ENCODE results near the gene DEAF1. TPM values are rescaled to one million over a fixed set of nuclear protein-coding genes. Genes with fewer than 3 reads are reported as not detected.

The DEAF1 gene
- total and polyA plus RNA-seq, 2 experiments from 2014 or later, result 35.0 to 38.5 TPM

DNA sequence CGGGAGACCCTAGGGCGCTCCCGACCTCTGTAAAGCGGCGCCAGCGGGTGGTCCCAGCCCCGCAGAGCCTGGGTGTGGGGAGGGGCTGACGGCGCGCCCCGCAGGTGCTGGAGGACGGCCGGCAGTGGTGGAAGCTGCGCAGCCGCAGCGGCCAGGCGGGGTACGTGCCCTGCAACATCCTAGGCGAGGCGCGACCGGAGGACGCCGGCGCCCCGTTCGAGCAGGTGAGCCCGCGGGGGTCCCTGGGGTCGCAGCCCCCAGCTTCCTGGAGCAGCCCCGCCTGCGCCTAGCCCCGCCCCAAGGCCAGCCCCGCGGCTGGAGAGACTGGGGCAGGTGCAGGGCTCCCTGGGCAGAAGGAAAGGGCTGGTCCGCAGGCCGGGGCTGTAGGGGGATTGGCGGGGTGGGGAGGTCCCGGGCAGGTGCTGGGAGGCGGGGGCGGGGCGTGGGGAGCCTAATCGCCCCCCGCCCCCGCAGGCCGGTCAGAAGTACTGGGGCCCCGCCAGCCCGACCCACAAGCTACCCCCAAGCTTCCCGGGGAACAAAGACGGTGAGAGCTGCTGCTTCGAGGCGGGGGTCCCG is 30.7 kb upstream of the DEAF1 start:
- Histone ChIP-seq H2AFZ (no peak overlapping the region), H3K4me2 (ENCODE audit: unreplicated experiment) (no peak overlapping the region), H3K4me1 (ENCODE audit: insufficient read depth) (peaks cover 18% of the 10 kb centered on the region), H3K9me2 (ENCODE audit: insufficient read depth) (no peaks in the 10 kb centered on the region), H3F3A (ENCODE audit: insufficient read depth) (peaks cover 5% of the 10 kb centered on the region; the same call in 1 of the 2 replicates), H3K79me2 (ENCODE audit: insufficient read depth) (no peaks in the 10 kb centered on the region), H3K4me3 (no peak overlapping the region), H3K9ac (no peak overlapping the region; the same call in 1 of the 2 replicates), H3K9me3 (ENCODE audit: low read depth) (no peaks in the 10 kb centered on the region), H3K27me3 (replicated peaks; ENCODE audit: insufficient read depth) (no peaks in the 10 kb centered on the region), H3K27ac (no peak overlapping the region), H3K36me3 (ENCODE audit: low read depth) (no peaks in the 10 kb centered on the region), H4K20me1 (ENCODE audit: insufficient read depth) (no peaks in the 10 kb centered on the region)
- TF ChIP-seq EZH2 (IDR thresholded peaks at IDR 0.05; ENCODE audit: insufficient read depth, poor library complexity, severe bottlenecking) (no peak), EZH2phosphoT487 (IDR thresholded peaks at IDR 0.05; ENCODE audit: insufficient read depth, low read depth) (no peak)
- WGBS, 2 experiments (ENCODE audit: low coverage in 1 of 2, low lambda C conversion rate in 2 of 2, missing lambda C conversion rate in 2 of 2), result 16 to 22% methylated on average over 19 to 52 of the region's 53 CpGs
- no peak for DNase-seq
- in situ Hi-C loops (cut with MboI), result no loop called here

DNA sequence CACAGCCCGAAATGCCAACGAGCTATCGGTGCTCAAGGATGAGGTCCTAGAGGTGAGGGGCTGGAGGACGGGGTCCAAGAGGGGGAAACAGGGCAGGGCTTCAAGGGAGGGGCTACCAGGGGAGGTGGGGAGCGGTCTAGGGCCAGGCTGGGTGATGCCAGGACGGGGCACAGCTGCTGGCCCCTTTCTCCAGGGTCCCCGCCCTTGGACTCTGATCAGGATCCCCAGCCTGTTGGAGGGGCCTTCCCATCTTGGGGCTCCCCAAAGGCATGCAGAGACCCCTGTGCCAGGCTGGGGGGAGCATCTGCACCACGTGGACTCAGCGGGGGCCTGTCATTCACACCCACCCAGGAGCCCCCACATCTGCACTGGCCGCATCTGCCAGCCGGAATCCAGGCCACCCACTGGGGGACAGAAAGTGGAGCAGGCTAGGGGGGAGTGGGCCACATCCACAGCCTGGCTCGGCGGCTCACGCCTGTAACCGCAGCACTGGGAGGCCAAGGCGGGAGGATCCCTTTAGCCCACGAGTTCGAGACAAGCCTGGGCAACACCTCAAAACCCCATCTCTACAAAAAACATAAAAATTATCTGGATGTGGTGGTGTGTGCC is 29.9 kb upstream of the DEAF1 start:
- WGBS, 2 experiments (ENCODE audit: low coverage in 1 of 2, low lambda C conversion rate in 2 of 2, missing lambda C conversion rate in 2 of 2), result 86 to 89% methylated on average over 17 to 18 of the region's 18 CpGs
- Histone ChIP-seq H3F3A (ENCODE audit: insufficient read depth) (peaks cover 5% of the 10 kb centered on the region; the same call in 1 of the 2 replicates), H4K20me1 (ENCODE audit: insufficient read depth) (no peaks in the 10 kb centered on the region), H3K79me2 (ENCODE audit: insufficient read depth) (no peaks in the 10 kb centered on the region), H3K36me3 (ENCODE audit: low read depth) (no peaks in the 10 kb centered on the region), H3K27me3 (replicated peaks; ENCODE audit: insufficient read depth) (no peaks in the 10 kb centered on the region), H3K4me2 (ENCODE audit: unreplicated experiment) (no peak overlapping the region), H3K9me2 (ENCODE audit: insufficient read depth) (no peaks in the 10 kb centered on the region), H3K9me3 (ENCODE audit: low read depth) (no peaks in the 10 kb centered on the region), H3K4me1 (ENCODE audit: insufficient read depth) (peaks cover 18% of the 10 kb centered on the region), H3K4me3 (no peak overlapping the region), H2AFZ (no peak overlapping the region), H3K27ac (no peak overlapping the region), H3K9ac (no peak overlapping the region)
- DNase-seq, result no peak
- no peak for TF ChIP-seq EZH2phosphoT487 (IDR thresholded peaks at IDR 0.05; ENCODE audit: insufficient read depth, low read depth)
- no peak for TF ChIP-seq EZH2 (IDR thresholded peaks at IDR 0.05; ENCODE audit: insufficient read depth, poor library complexity, severe bottlenecking)
- in situ Hi-C loops (cut with MboI), result no loop called here

DNA sequence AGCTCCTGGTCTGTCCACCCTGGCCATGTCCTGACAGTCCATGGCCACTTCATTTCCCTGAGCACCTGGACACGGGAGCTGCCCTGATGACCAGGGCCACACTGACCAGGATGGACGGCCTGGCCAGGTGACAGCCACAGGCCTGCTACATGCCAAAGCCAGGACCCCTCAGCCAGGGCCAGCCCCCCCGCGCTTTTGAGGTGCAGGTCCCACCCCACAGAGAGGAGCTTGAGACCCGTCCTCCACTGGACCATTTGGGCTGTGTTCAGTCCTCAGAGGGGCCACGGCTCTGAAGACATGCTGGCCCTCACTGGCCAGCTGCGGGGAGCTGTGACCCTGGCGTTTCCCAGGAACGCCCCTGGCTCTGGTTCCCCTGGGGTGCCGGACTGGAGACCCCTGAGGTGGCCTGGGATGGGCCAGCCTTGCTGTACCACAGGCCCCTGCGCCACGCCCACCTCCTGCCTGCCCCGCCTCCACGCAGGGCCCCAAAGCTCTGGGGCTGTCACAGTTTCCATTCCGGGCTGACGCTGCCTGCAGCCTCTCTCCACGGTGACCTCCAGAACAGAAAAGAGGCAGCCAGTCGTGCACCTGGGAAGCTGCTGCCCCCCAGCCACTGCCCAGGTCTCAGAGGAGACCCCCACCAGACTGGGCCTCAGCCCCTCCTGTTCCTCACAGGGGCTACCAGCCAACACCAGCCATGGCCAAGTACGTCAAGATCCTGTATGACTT is 29.2 kb upstream of the DEAF1 start:
- H3K27ac ChIP-seq, result no peak overlapping the region
- H3K9me3 ChIP-seq (ENCODE audit: low read depth), result no peaks in the 10 kb centered on the region
- H3K4me3 ChIP-seq, result no peak overlapping the region
- peaks cover 5% of the 10 kb centered on the region; the same call in 1 of the 2 replicates for H3F3A ChIP-seq (ENCODE audit: insufficient read depth)
- in situ Hi-C loops (cut with MboI), result no loop called here
- H3K9ac ChIP-seq, result no peak overlapping the region
- no peaks in the 10 kb centered on the region for H4K20me1 ChIP-seq (ENCODE audit: insufficient read depth)
- peaks cover 18% of the 10 kb centered on the region for H3K4me1 ChIP-seq (ENCODE audit: insufficient read depth)
- H3K27me3 ChIP-seq (replicated peaks; ENCODE audit: insufficient read depth), result no peaks in the 10 kb centered on the region
- no peak overlapping the region for H3K4me2 ChIP-seq (ENCODE audit: unreplicated experiment)
- H3K79me2 ChIP-seq (ENCODE audit: insufficient read depth), result no peaks in the 10 kb centered on the region
- H3K9me2 ChIP-seq (ENCODE audit: insufficient read depth), result no peaks in the 10 kb centered on the region
- TF ChIP-seq EZH2 (IDR thresholded peaks at IDR 0.05; ENCODE audit: insufficient read depth, poor library complexity, severe bottlenecking) (no peak), EZH2phosphoT487 (IDR thresholded peaks at IDR 0.05; ENCODE audit: insufficient read depth, low read depth) (no peak)
- no peak overlapping the region for H2AFZ ChIP-seq
- WGBS, 2 experiments (ENCODE audit: low coverage in 1 of 2, low lambda C conversion rate in 2 of 2, missing lambda C conversion rate in 2 of 2), result 82 to 88% methylated on average over 17 to 18 of the region's 19 CpGs
- DNase-seq, result no peak
- H3K36me3 ChIP-seq (ENCODE audit: low read depth), result no peaks in the 10 kb centered on the region

GRCh38 chr11:723120-723883 is 28.3 kb upstream of the DEAF1 start:
- no peaks in the 10 kb centered on the region for H3K79me2 ChIP-seq (ENCODE audit: insufficient read depth)
- no peaks in the 10 kb centered on the region for H3K36me3 ChIP-seq (ENCODE audit: low read depth)
- in situ Hi-C loops (cut with MboI), result no loop called here
- peak; percentile 68 for DNase-seq
- no peaks in the 10 kb centered on the region for H3F3A ChIP-seq (ENCODE audit: insufficient read depth)
- no peak overlapping the region for H2AFZ ChIP-seq
- H3K9me3 ChIP-seq (ENCODE audit: low read depth), result no peaks in the 10 kb centered on the region
- no peaks in the 10 kb centered on the region for H3K27me3 ChIP-seq (replicated peaks; ENCODE audit: insufficient read depth)
- H3K27ac ChIP-seq, result no peak overlapping the region
- peaks cover 13% of the 10 kb centered on the region for H3K4me1 ChIP-seq (ENCODE audit: insufficient read depth)
- 55 to 65% methylated on average over 7 to 8 of the region's 8 CpGs for WGBS, 2 experiments (ENCODE audit: low coverage in 1 of 2, low lambda C conversion rate in 2 of 2, missing lambda C conversion rate in 2 of 2)
- H3K4me3 ChIP-seq, result no peak overlapping the region
- no peak overlapping the region for H3K9ac ChIP-seq
- no peak for TF ChIP-seq EZH2 (IDR thresholded peaks at IDR 0.05; ENCODE audit: insufficient read depth, poor library complexity, severe bottlenecking)
- TF ChIP-seq EZH2phosphoT487 (IDR thresholded peaks at IDR 0.05; ENCODE audit: insufficient read depth, low read depth), result no peak
- H3K4me2 ChIP-seq (ENCODE audit: unreplicated experiment), result no peak overlapping the region
- H3K9me2 ChIP-seq (ENCODE audit: insufficient read depth), result no peaks in the 10 kb centered on the region
- H4K20me1 ChIP-seq (ENCODE audit: insufficient read depth), result no peaks in the 10 kb centered on the region

Measured in GM23248 (cell line).